Measurements from ENCODE around the gene RBMS1. TPM values are rescaled to one million over a fixed set of nuclear protein-coding genes. Genes with fewer than 3 reads are reported as not detected.

RBMS1 gene
- total and polyA plus RNA-seq, 2 of the 13 experiments (the other 11 are each of a cell fraction or from before 2014, with no cell fraction given) = 55.5 to 110 TPM

DNA sequence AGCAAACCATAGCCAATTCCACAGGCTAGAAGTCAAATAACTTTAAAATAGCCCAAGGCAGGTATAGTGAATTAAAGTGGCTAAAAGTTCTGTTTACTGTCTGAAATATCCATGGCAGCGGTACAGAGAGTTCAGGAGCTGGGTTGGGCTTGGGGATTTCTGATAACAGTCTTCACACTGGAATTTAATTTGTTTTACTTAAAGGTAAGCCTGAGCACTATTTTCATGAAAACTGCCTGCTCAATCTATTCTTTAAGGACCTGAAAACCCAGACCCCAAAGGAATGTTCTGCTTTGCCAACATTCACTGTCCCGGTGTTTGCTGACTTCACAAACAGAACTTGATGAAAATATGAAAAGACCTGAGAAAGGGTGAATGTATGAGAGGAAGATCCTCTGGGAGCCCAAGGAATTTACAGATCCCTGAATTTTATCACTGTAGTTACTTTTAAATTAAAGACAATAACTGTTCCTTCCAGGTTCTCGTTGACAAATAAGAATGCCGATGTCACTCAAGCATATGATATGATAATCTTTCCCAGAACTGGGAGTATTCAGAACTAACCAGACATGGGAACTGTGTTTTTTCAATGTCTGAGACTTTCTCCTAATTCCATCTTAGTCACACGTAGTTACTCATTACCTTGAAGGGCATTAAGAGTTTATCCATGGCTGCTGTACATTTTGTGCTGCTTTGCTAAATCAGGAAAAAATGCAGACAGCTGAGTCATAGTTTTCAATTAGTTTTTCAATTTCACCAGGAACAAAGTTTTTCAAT is 265.3 kb downstream of the RBMS1 start:
- FAIRE-seq (no peak), DNase-seq (ENCODE audit: low spot score) (no peak), ATAC-seq (no peak)
- no peaks in the 10 kb centered on the region; a peak in 2 of 5 replicates for H3K27me3 ChIP-seq (ENCODE audit: control insufficient read depth in 1 of 2, insufficient read depth in 2 of 2, low read length in 2 of 2)
- no peaks in the 10 kb centered on the region for H3K36me3 ChIP-seq (replicated peaks in 1 of 2; ENCODE audit: control insufficient read depth in 1 of 2, insufficient read depth in 2 of 2, low read length in 2 of 2)
- H4K20me1 ChIP-seq (ENCODE audit: insufficient read depth, low read length) = no peaks in the 10 kb centered on the region
- in situ Hi-C loops (cut with HindIII; ENCODE audit: extremely low pct_ligation_motif_present, low pct_unique_long_range_greater_than_20kb) (no loop called here), intact Hi-C loops (cut with micrococcal nuclease; ENCODE audit: unreplicated experiment) (no loop called here)
- peaks cover 27% of the 10 kb centered on the region for H3K4me1 ChIP-seq (ENCODE audit: insufficient read depth, low read length)
- TF ChIP-seq ZNF788 (CRISPR knock-in tag; IDR thresholded peaks at IDR 0.05; ENCODE audit: borderline replicate concordance) (no peak), MAFF (IDR thresholded peaks at IDR 0.05; ENCODE audit: low read depth, low read length) (peak; percentile 33; the same call in 1 of the 2 replicates)
- H2AFZ ChIP-seq (ENCODE audit: low read length) = no peak overlapping the region
- no peak overlapping the region for H3K27ac ChIP-seq (ENCODE audit: extremely low read length, insufficient read depth, low read length)
- ChIA-PET CTCF (ENCODE audit: low intra/inter-chr PET ratio, low total read pairs) (no interaction called here), POLR2A (no interaction called here)
- WGBS (ENCODE audit: low lambda C conversion rate) = 10% methylated on average over 5 of the region's 5 CpGs
- H3K4me2 ChIP-seq (ENCODE audit: low read depth, low read length) = no peak overlapping the region
- H3K79me2 ChIP-seq (ENCODE audit: insufficient read depth, low read length) = no peaks in the 10 kb centered on the region
- H3K9me3 ChIP-seq (ENCODE audit: low read length) = no peaks in the 10 kb centered on the region
- H3K9ac ChIP-seq (ENCODE audit: insufficient read depth, low read depth, low read length) = no peak overlapping the region
- BruUV-seq (replicated peaks) = no TSS peak
- no peak overlapping the region for H3K4me3 ChIP-seq (replicated peaks in 1 of 3; ENCODE audit: insufficient read depth in 1 of 3, low read depth in 2 of 3, low read length in 3 of 3)

DNA sequence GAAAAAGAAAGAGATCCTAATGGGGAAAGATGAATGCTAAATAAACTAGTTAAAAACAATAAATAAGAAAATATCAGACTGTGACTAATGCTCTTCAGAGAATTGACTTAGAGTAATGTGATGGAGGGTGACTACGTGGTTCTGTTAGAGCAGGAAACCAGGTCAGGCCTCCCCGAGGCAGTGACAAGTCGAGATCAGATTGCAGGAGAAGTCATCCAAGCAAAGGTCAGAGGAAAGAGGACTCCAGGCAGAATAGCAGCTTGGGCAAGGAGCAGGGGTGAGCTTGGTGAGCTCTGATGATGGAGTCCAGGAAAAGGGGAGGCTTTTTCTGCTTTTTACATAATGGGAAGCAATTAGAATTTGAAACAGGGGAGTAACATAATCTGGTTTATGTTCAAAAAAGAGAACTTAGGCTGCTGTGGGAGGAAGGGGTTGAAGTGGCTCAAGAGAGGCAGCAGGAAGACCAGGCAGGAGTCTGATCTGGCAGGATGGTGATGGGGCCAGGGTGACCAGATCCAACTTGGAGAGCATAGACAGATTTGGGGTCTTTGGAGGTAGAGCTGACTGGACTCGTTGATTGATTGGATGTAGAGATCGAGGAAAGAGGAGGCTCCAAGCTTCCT is 266.2 kb downstream of the RBMS1 start:
- 7% methylated on average over 5 of the region's 5 CpGs for WGBS (ENCODE audit: low lambda C conversion rate)
- no peak for ATAC-seq
- Histone ChIP-seq H3K27me3 (ENCODE audit: control insufficient read depth in 1 of 2, insufficient read depth in 2 of 2, low read length in 2 of 2) (no peaks in the 10 kb centered on the region; a peak in 1 of 5 replicates), H3K4me3 (replicated peaks in 1 of 3; ENCODE audit: insufficient read depth in 1 of 3, low read depth in 2 of 3, low read length in 3 of 3) (no peak overlapping the region), H3K9ac (ENCODE audit: insufficient read depth, low read depth, low read length) (no peak overlapping the region), H2AFZ (ENCODE audit: low read length) (no peak overlapping the region), H3K4me1 (ENCODE audit: insufficient read depth, low read length) (peaks cover 36% of the 10 kb centered on the region), H4K20me1 (ENCODE audit: insufficient read depth, low read length) (no peaks in the 10 kb centered on the region), H3K36me3 (replicated peaks in 1 of 2; ENCODE audit: control insufficient read depth in 1 of 2, insufficient read depth in 2 of 2, low read length in 2 of 2) (no peaks in the 10 kb centered on the region), H3K79me2 (ENCODE audit: insufficient read depth, low read length) (no peaks in the 10 kb centered on the region), H3K9me3 (ENCODE audit: low read length) (no peaks in the 10 kb centered on the region), H3K4me2 (ENCODE audit: low read depth, low read length) (no peak overlapping the region), H3K27ac (ENCODE audit: extremely low read length, insufficient read depth, low read length) (no peak overlapping the region)
- no TSS peak for BruUV-seq (replicated peaks)
- no peak for DNase-seq (ENCODE audit: low spot score)
- CTCF ChIA-PET (ENCODE audit: low intra/inter-chr PET ratio, low total read pairs) = no interaction called here
- POLR2A ChIA-PET = no interaction called here
- in situ Hi-C loops (cut with HindIII; ENCODE audit: extremely low pct_ligation_motif_present, low pct_unique_long_range_greater_than_20kb) (no loop called here), intact Hi-C loops (cut with micrococcal nuclease; ENCODE audit: unreplicated experiment) (no loop called here)
- no peak for FAIRE-seq
- TF ChIP-seq PAX8 (CRISPR knock-in tag; IDR thresholded peaks at IDR 0.05; ENCODE audit: borderline replicate concordance) (no peak), AHR (CRISPR knock-in tag; IDR thresholded peaks at IDR 0.05) (no peak), RCOR2 (CRISPR knock-in tag; IDR thresholded peaks at IDR 0.05) (no peak), RFX1 (IDR thresholded peaks at IDR 0.05) (no peak), ELF4 (CRISPR knock-in tag; IDR thresholded peaks at IDR 0.05; ENCODE audit: borderline replicate concordance) (no peak), PHF8 (CRISPR knock-in tag; IDR thresholded peaks at IDR 0.05) (no peak), RARA (CRISPR knock-in tag; IDR thresholded peaks at IDR 0.05) (no peak), MTF2 (CRISPR knock-in tag; IDR thresholded peaks at IDR 0.05; ENCODE audit: borderline replicate concordance) (no peak), GZF1 (CRISPR knock-in tag; IDR thresholded peaks at IDR 0.05) (no peak), ZC3H13 (CRISPR knock-in tag; IDR thresholded peaks at IDR 0.05) (no peak), RNF2 (conservative IDR thresholded peaks at IDR 0.05; ENCODE audit: low read depth) (no peak), MEIS2 (CRISPR knock-in tag; IDR thresholded peaks at IDR 0.05) (no peak), FOXP1 (IDR thresholded peaks at IDR 0.05) (no peak), FOXP1 (CRISPR knock-in tag; IDR thresholded peaks at IDR 0.05) (no peak), HNRNPK (IDR thresholded peaks at IDR 0.05; ENCODE audit: low read depth, low read length, poor library complexity, severe bottlenecking) (no peak), ZNF775 (CRISPR knock-in tag; IDR thresholded peaks at IDR 0.05; ENCODE audit: borderline replicate concordance) (no peak)
- TF ChIP-seq, protein P1, sequence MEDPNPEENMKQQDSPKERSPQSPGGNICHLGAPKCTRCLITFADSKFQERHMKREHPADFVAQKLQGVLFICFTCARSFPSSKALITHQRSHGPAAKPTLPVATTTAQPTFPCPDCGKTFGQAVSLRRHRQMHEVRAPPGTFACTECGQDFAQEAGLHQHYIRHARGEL (CRISPR knock-in tag; IDR thresholded peaks at IDR 0.05) = no peak
- TF ChIP-seq, protein P2, sequence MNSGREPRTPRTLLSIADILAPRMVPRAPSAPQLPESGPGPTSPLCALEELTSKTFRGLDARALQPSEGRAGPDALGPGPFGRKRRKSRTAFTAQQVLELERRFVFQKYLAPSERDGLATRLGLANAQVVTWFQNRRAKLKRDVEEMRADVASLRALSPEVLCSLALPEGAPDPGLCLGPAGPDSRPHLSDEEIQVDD (CRISPR knock-in tag; IDR thresholded peaks at IDR 0.05; ENCODE audit: borderline replicate concordance) = no peak

Measured in HepG2 (cell line).